Measurements from ENCODE around the gene KTN1.

Gene KTN1

GRCh38 chr14:55661029-55661428 lies 81.0 kb downstream of the KTN1 start:
- TF ChIP-seq, protein P1, sequence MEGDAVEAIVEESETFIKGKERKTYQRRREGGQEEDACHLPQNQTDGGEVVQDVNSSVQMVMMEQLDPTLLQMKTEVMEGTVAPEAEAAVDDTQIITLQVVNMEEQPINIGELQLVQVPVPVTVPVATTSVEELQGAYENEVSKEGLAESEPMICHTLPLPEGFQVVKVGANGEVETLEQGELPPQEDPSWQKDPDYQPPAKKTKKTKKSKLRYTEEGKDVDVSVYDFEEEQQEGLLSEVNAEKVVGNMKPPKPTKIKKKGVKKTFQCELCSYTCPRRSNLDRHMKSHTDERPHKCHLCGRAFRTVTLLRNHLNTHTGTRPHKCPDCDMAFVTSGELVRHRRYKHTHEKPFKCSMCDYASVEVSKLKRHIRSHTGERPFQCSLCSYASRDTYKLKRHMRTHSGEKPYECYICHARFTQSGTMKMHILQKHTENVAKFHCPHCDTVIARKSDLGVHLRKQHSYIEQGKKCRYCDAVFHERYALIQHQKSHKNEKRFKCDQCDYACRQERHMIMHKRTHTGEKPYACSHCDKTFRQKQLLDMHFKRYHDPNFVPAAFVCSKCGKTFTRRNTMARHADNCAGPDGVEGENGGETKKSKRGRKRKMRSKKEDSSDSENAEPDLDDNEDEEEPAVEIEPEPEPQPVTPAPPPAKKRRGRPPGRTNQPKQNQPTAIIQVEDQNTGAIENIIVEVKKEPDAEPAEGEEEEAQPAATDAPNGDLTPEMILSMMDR (IDR thresholded peaks at IDR 0.05; ENCODE audit: insufficient read depth, low read depth, low read length, missing control alignments): no peak
- DNase-seq (ENCODE audit: low read depth): no peak
- no peak overlapping the region for H3K4me3 ChIP-seq (ENCODE audit: low read length)

GRCh38 chr14:55662752-55663151 lies 82.7 kb downstream of the KTN1 start:
- H3K4me3 ChIP-seq (ENCODE audit: low read length): no peak overlapping the region
- TF ChIP-seq, protein P1 (IDR thresholded peaks at IDR 0.05; ENCODE audit: insufficient read depth, low read depth, low read length, missing control alignments): no peak
- no peak for DNase-seq (ENCODE audit: low read depth)

- TF ChIP-seq, protein P1 (IDR thresholded peaks at IDR 0.05; ENCODE audit: insufficient read depth, low read depth, low read length, missing control alignments): no peak
- no peak for DNase-seq (ENCODE audit: low read depth)
- no peak overlapping the region for H3K4me3 ChIP-seq (ENCODE audit: low read length)
Observed at GRCh38 chr14:55665067-55665675, 85.2 kb downstream of the KTN1 start.

GRCh38 chr14:55667801-55668200 lies 87.8 kb downstream of the KTN1 start:
- no peak overlapping the region for H3K4me3 ChIP-seq (ENCODE audit: low read length)
- no peak for DNase-seq (ENCODE audit: low read depth)

DNA sequence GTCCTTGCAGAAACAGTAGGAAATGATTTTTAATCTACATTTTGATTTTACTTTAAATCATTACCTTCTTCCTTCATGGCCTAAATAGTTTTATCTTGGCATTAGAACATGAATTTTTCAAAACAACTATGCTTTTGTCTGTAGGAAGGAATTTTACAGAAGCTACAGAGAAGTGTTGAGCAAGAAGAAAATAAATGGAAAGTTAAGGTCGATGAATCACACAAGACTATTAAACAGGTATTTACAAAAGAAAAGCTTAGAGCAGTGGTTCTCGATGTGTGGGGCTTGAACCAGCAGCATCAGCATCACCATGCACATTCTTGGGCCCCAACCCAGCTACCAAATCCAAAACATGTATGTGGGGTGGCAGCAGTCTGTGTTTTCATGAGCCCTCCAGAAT lies 91.6 kb downstream of the KTN1 start:
- TF ChIP-seq, protein P1 (IDR thresholded peaks at IDR 0.05; ENCODE audit: insufficient read depth, low read depth, low read length, missing control alignments): no peak
- H3K4me3 ChIP-seq (ENCODE audit: low read length): no peak overlapping the region
- DNase-seq (ENCODE audit: low read depth): no peak

More at GRCh38 chr14:55667801-55668200, 87.8 kb downstream of the KTN1 start:
- TF ChIP-seq, protein P1 (IDR thresholded peaks at IDR 0.05; ENCODE audit: insufficient read depth, low read depth, low read length, missing control alignments): no peak

GRCh38 chr14:55673048-55673447 lies 93.0 kb downstream of the KTN1 start:
- H3K4me3 ChIP-seq (ENCODE audit: low read length): no peak overlapping the region
- no peak for DNase-seq (ENCODE audit: low read depth)
- TF ChIP-seq, protein P1 (IDR thresholded peaks at IDR 0.05; ENCODE audit: insufficient read depth, low read depth, low read length, missing control alignments): no peak

- no peak for DNase-seq (ENCODE audit: low read depth)
- TF ChIP-seq, protein P1 (IDR thresholded peaks at IDR 0.05; ENCODE audit: insufficient read depth, low read depth, low read length, missing control alignments): no peak
- H3K4me3 ChIP-seq (ENCODE audit: low read length): no peak overlapping the region
Observed at GRCh38 chr14:55681096-55681495, 101.1 kb downstream of the KTN1 start.
